WTC11 (cell line): ENCODE data around the gene ILF3. TPM values are rescaled to one million over a fixed set of nuclear protein-coding genes. Genes with fewer than 3 reads are reported as not detected.
A peak's percentile ranks its signal among the peaks of the same experiment; 100 is the strongest.

Experiments
- ATAC-seq: fragments of 200-7000 bp; cut with Tn5 transposase; 2 replicates; pipeline ENCODE4 v1.10.0; 2021; ENCODE audit warnings: mild to moderate bottlenecking, moderate library complexity
- CTCF ChIA-PET: fragments of 300-600 bp; sonication (Branson Sonifier 250); formaldehyde crosslinking; loops from one replicate; lab custom pipeline; 2021; ENCODE audit warnings: antibody characterized with exemption; lab: Charles Lee
- POLR2A ChIA-PET: fragments of 350-600 bp; sonication (Branson Sonifier 250); formaldehyde crosslinking; loops from one replicate; lab custom pipeline; 2021; ENCODE audit warnings: antibody characterized with exemption; lab: Charles Lee
- DNase-seq: peaks from one replicate; pipeline ENCODE4 v3.0.0; 2021; ENCODE audit warnings: low spot score
- H3K27ac Mint-ChIP-seq: 2 replicates; pipeline ENCODE4 v1.8.0; 2021; ENCODE audit warnings: mixed read lengths
- H3K27me3 Mint-ChIP-seq: 2 replicates; pipeline ENCODE4 v1.8.0; 2021; ENCODE audit warnings: low read depth, mild to moderate bottlenecking, moderate library complexity, mixed read lengths
- H3K36me3 Mint-ChIP-seq: 2 replicates; pipeline ENCODE4 v1.8.0; 2021; ENCODE audit warnings: mixed read lengths
- H3K4me1 Mint-ChIP-seq: 2 replicates; pipeline ENCODE4 v1.8.0; 2022; ENCODE audit warnings: mixed read lengths
- H3K4me3 Mint-ChIP-seq: 2 replicates; pipeline ENCODE4 v1.8.0; 2021; ENCODE audit warnings: mild to moderate bottlenecking, moderate library complexity, mixed read lengths
- H3K9me3 Mint-ChIP-seq: 2 replicates; pipeline ENCODE4 v1.8.0; 2021; ENCODE audit warnings: mixed read lengths
- CREB1 ChIP-seq: sonication (generic); formaldehyde crosslinking; IDR thresholded peaks from 2 replicates; pipeline ENCODE4 v1.8.0; 2023; ENCODE audit warnings: mild to moderate bottlenecking, missing genetic modification reagents
- E2F1 ChIP-seq: sonication (generic); formaldehyde crosslinking; IDR thresholded peaks from 2 replicates; pipeline ENCODE4 v1.8.0; 2022; ENCODE audit warnings: mild to moderate bottlenecking, missing genetic modification reagents
- ERG ChIP-seq: fragments of 250-450 bp; sonication (Bioruptor Pico); IDR thresholded peaks from 2 replicates; pipeline ENCODE4 v1.8.0; 2021; ENCODE audit warnings: mild to moderate bottlenecking
- ESRRA ChIP-seq: sonication (generic); formaldehyde crosslinking; IDR thresholded peaks from 2 replicates; pipeline ENCODE4 v1.8.1; 2022; ENCODE audit warnings: mild to moderate bottlenecking, missing genetic modification reagents, borderline replicate concordance
- GRHL2 ChIP-seq: fragments of 250-450 bp; sonication (Bioruptor Pico); IDR thresholded peaks from 2 replicates; pipeline ENCODE4 v1.8.0; 2022; ENCODE audit warnings: mild to moderate bottlenecking, moderate library complexity; ENCODE audit not compliant: insufficient replicate concordance, severe bottlenecking
- GTF2I ChIP-seq: fragments of 250-450 bp; sonication (Bioruptor Pico); conservative IDR thresholded peaks from 2 replicates; pipeline ENCODE4 v1.4.0; 2021; ENCODE audit warnings: mild to moderate bottlenecking
- NR2C2 ChIP-seq: sonication (generic); formaldehyde crosslinking; IDR thresholded peaks from 2 replicates; pipeline ENCODE4 v1.8.0; 2022; ENCODE audit warnings: mild to moderate bottlenecking, missing genetic modification reagents
- OVOL2 ChIP-seq: fragments of 250-450 bp; sonication (Bioruptor Pico); IDR thresholded peaks from 2 replicates; pipeline ENCODE4 v1.9.0; 2021; ENCODE audit warnings: mild to moderate bottlenecking, borderline replicate concordance
- STAT6 ChIP-seq: sonication (generic); formaldehyde crosslinking; conservative IDR thresholded peaks from 2 replicates; pipeline ENCODE4 v1.8.1; 2023; ENCODE audit warnings: mild to moderate bottlenecking, low read depth, missing genetic modification reagents, moderate library complexity
- TP53 ChIP-seq: sonication (generic); formaldehyde crosslinking; IDR thresholded peaks from 2 replicates; pipeline ENCODE4 v1.8.1; 2023; ENCODE audit warnings: mild to moderate bottlenecking, missing genetic modification reagents
- ZBTB21 ChIP-seq: sonication (generic); formaldehyde crosslinking; IDR thresholded peaks from 2 replicates; pipeline ENCODE4 v1.8.1; 2023; ENCODE audit warnings: mild to moderate bottlenecking, missing genetic modification reagents, borderline replicate concordance
- ZNF219 ChIP-seq: sonication (generic); formaldehyde crosslinking; IDR thresholded peaks from 2 replicates; pipeline ENCODE4 v1.8.0; 2023; ENCODE audit warnings: missing genetic modification reagents, mild to moderate bottlenecking, borderline replicate concordance
- ZNF317 ChIP-seq: sonication (generic); formaldehyde crosslinking; IDR thresholded peaks from 2 replicates; pipeline ENCODE4 v1.8.1; 2023; ENCODE audit warnings: low read depth, mild to moderate bottlenecking, moderate library complexity, missing genetic modification reagents, borderline replicate concordance
- ZNF671 ChIP-seq: fragments of 250-450 bp; sonication (Bioruptor Pico); IDR thresholded peaks from 2 replicates; pipeline ENCODE4 v1.8.0; 2021; ENCODE audit warnings: mild to moderate bottlenecking
- total RNA-seq: library from RNA; stranded (reverse); gene quantifications from 3 replicates; pipeline ENCODE4 v1.2.3, GENCODE V29; 2021
- TF ChIP-seq, protein P1 (sequence below): fragments of 250-450 bp; sonication (Bioruptor Pico); conservative IDR thresholded peaks from 2 replicates; pipeline ENCODE4 v1.9.0; 2021; ENCODE audit warnings: mild to moderate bottlenecking
- TF ChIP-seq, protein P2 (sequence below): sonication (generic); formaldehyde crosslinking; IDR thresholded peaks from 2 replicates; pipeline ENCODE4 v1.8.1; 2023; ENCODE audit warnings: mild to moderate bottlenecking, missing genetic modification reagents, borderline replicate concordance
- TF ChIP-seq, protein P3 (sequence below): fragments of 250-450 bp; sonication (Bioruptor Pico); IDR thresholded peaks from 2 replicates; pipeline ENCODE4 v2.1.2; 2022; ENCODE audit warnings: mild to moderate bottlenecking, moderate library complexity

ILF3 gene
- total RNA-seq, 1 experiment from 2014 or later = 659 TPM

DNA sequence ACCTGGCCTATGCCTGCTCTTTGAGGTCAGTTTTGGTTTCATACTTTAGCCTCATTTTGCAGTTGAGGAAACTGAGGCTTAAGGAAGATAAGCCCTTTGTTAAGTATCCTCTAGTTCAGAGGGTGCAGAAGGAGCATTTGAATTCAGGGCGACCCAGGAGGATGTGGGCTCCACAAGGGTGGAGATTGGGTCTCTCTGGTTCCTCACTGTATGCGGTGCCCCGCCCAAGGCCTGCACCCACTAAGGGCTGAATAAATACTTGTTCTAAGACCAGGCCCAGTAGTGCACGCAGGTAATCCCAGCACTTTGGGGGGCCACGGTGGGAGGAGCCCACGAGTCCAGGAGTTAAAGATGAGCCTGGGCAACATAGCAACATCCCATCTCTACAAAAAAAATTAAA is 29.6 kb upstream of the ILF3 start:
- Mint-ChIP-seq H3K9me3 (no peaks in the 10 kb centered on the region), H3K27me3 (no peaks in the 10 kb centered on the region), H3K4me3 (peak overlapping the region; percentile 86), H3K27ac (peak overlapping the region; percentile 92), H3K4me1 (peaks cover 18% of the 10 kb centered on the region), H3K36me3 (peaks cover 13% of the 10 kb centered on the region)
- ChIA-PET POLR2A (interaction anchor here (0.5 to 0.9 kb wide), 3 partner anchors 20 to 81 kb away, joined by 3 to 6 read pairs (median 4); no protein-coding TSS in a partner anchor), CTCF (interaction anchor here (0.9 to 3.6 kb wide), 6 partner anchors 19 to 236 kb away, joined by 4 to 36 read pairs (median 5); no protein-coding TSS in a partner anchor)
- no peak for TF ChIP-seq CREB1 (CRISPR knock-in tag)
- TF ChIP-seq ZNF219 (CRISPR knock-in tag) = no peak
- no peak for TF ChIP-seq ZNF317 (CRISPR knock-in tag)
- TF ChIP-seq, protein P1, sequence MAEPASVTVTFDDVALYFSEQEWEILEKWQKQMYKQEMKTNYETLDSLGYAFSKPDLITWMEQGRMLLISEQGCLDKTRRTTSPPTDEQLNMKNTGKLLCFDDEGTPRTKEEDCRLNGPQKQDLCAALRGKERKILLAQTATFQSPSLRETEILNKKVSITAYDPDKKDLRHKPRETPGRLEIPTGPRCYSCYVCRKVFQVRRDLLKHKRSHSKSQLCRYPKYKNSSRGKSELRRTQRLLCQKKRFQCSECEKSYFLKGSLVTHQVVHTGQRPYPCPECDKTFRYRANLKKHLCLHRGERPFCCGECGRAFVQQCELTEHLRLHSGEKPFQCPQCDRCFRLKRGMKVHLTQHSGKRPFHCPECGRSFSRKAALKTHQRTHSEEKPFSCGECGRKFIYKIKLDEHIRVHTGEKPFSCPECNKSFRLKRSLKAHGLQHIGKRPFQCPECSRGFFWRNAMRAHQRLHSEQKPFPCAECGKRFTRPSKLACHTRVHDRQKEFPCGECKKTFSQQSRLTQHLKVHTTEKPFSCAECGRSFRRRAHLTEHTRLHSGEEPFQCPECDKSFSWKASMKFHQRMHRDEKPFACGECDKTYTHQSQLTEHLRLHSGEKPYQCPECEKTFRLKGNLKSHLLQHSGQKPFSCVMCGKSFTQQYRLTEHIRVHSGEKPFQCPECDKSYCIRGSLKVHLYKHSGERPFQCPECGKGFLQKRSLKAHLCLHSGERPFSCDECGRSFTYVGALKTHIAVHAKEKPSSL (CRISPR knock-in tag) = no peak
- TF ChIP-seq GRHL2 (CRISPR knock-in tag) = no peak
- no peak for TF ChIP-seq E2F1
- TF ChIP-seq GTF2I (CRISPR knock-in tag) = no peak
- TF ChIP-seq STAT6 = no peak
- no peak for TF ChIP-seq ESRRA (CRISPR knock-in tag)
- no peak for TF ChIP-seq ZBTB21 (CRISPR knock-in tag)
- TF ChIP-seq ERG (CRISPR knock-in tag) = no peak
- no peak for ATAC-seq
- no peak for DNase-seq

DNA sequence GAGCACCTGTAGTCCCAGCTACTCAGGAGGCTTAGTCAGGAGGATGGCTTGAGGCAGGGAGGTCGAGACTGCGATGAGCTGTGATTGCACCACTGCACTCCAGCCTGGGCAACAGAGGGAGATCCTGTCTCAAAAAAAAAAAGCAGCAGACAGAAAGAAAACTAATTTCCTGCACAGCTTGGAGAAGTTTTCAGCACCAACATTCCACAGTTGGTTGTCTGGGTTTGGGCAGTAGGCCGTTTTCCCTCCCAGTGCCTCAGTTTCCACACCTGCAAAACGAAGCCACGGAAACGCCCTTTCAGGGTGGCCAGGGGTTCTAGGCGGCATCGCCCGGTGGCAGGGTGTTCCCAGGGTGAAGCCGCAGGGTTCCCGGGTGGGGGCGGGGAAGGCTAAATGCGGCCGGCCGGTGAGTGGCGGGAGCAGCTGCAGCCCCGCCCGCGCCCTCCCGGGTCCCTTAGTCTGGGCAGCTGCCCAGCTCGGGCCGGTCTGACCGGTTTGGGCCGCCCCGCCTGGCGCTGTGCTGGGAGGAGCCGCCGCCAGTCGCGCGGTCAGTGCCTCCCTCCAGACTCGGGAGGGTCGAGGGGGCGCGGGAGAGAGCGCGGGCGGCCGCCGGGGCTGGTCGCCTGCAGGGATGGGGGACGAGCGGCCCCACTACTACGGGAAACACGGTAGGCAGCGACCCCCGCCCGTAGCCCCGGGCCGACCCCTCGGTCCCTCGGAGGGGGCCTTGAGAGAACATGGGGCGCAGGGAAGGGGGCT is 29.0 kb upstream of the ILF3 start, which contains the start of gene SLC44A2:
Gene SLC44A2, plus strand, starts transcription at position 551 of the 759 bp plus-strand sequence. Its CDS starts 81 bp downstream, at position 632.
- H3K27me3 Mint-ChIP-seq = no peaks in the 10 kb centered on the region
- peak within 1 kb of the TSS; percentile 86 for H3K4me3 Mint-ChIP-seq
- ATAC-seq (peak; percentile 97), DNase-seq (peak; percentile 91)
- CTCF ChIA-PET = interaction anchor here (0.9 to 3.6 kb wide), 7 partner anchors 18 to 236 kb away, joined by 4 to 36 read pairs (median 5); no protein-coding TSS in a partner anchor
- H3K9me3 Mint-ChIP-seq = no peaks in the 10 kb centered on the region
- H3K27ac Mint-ChIP-seq = peak within 1 kb of the TSS; percentile 95
- peaks cover 18% of the 10 kb centered on the region for H3K4me1 Mint-ChIP-seq
- H3K36me3 Mint-ChIP-seq = peaks cover 13% of the 10 kb centered on the region
- POLR2A ChIA-PET = interaction anchor here (0.5 to 0.9 kb wide), 3 partner anchors 19 to 82 kb away, joined by 3 to 6 read pairs (median 4); no protein-coding TSS in a partner anchor
- TF ChIP-seq OVOL2 (CRISPR knock-in tag) = no peak
- TF ChIP-seq, protein P1 (CRISPR knock-in tag) = no peak
- peak; percentile 83; the same call in 1 of the 2 replicates for TF ChIP-seq TP53
- TF ChIP-seq NR2C2 (CRISPR knock-in tag) = no peak
- peak; percentile 60 for TF ChIP-seq GRHL2 (CRISPR knock-in tag)
- TF ChIP-seq, protein P2, sequence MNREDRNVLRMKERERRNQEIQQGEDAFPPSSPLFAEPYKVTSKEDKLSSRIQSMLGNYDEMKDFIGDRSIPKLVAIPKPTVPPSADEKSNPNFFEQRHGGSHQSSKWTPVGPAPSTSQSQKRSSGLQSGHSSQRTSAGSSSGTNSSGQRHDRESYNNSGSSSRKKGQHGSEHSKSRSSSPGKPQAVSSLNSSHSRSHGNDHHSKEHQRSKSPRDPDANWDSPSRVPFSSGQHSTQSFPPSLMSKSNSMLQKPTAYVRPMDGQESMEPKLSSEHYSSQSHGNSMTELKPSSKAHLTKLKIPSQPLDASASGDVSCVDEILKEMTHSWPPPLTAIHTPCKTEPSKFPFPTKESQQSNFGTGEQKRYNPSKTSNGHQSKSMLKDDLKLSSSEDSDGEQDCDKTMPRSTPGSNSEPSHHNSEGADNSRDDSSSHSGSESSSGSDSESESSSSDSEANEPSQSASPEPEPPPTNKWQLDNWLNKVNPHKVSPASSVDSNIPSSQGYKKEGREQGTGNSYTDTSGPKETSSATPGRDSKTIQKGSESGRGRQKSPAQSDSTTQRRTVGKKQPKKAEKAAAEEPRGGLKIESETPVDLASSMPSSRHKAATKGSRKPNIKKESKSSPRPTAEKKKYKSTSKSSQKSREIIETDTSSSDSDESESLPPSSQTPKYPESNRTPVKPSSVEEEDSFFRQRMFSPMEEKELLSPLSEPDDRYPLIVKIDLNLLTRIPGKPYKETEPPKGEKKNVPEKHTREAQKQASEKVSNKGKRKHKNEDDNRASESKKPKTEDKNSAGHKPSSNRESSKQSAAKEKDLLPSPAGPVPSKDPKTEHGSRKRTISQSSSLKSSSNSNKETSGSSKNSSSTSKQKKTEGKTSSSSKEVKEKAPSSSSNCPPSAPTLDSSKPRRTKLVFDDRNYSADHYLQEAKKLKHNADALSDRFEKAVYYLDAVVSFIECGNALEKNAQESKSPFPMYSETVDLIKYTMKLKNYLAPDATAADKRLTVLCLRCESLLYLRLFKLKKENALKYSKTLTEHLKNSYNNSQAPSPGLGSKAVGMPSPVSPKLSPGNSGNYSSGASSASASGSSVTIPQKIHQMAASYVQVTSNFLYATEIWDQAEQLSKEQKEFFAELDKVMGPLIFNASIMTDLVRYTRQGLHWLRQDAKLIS (CRISPR knock-in tag) = no peak
- peak; percentile 35; the same call in 1 of the 2 replicates for TF ChIP-seq ZNF671 (CRISPR knock-in tag)
- TF ChIP-seq, protein P3, sequence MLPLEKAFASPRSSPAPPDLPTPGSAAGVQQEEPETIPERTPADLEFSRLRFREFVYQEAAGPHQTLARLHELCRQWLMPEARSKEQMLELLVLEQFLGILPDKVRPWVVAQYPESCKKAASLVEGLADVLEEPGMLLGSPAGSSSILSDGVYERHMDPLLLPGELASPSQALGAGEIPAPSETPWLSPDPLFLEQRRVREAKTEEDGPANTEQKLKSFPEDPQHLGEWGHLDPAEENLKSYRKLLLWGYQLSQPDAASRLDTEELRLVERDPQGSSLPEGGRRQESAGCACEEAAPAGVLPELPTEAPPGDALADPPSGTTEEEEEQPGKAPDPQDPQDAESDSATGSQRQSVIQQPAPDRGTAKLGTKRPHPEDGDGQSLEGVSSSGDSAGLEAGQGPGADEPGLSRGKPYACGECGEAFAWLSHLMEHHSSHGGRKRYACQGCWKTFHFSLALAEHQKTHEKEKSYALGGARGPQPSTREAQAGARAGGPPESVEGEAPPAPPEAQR (CRISPR knock-in tag) = no peak
